ENCODE measurements around the gene TRIM33. TPM values are rescaled to one million over a fixed set of nuclear protein-coding genes. Genes with fewer than 3 reads are reported as not detected.
"Not testable (repeated sequence)": the region's sequence is repeated elsewhere in the genome, so short reads cannot be mapped to it uniquely, and the experiment has no call there.

The TRIM33 gene
- total RNA-seq, 1 donor from 2014 or later, result 47.2 TPM

DNA sequence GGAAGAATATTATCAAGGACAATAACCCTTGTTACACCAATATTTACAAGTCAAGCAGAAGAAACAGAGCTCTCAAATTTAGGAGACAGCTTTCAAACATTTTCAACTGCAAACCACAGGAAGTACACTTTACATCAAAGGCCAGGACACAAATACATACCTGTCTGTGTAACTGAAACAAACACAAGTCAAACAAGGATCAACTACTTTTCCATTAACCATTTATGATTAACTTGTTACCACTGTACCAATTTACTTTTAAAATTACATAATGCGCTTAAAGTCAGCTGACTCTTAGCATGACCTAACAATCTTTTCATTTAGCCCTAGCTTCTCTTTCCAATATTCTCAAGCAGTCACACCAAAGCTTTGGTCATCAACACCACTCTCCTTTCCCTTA, 43.5 kb downstream of the TRIM33 start:
- peak; percentile 16 for DNase-seq (ENCODE audit: low read depth)

DNA sequence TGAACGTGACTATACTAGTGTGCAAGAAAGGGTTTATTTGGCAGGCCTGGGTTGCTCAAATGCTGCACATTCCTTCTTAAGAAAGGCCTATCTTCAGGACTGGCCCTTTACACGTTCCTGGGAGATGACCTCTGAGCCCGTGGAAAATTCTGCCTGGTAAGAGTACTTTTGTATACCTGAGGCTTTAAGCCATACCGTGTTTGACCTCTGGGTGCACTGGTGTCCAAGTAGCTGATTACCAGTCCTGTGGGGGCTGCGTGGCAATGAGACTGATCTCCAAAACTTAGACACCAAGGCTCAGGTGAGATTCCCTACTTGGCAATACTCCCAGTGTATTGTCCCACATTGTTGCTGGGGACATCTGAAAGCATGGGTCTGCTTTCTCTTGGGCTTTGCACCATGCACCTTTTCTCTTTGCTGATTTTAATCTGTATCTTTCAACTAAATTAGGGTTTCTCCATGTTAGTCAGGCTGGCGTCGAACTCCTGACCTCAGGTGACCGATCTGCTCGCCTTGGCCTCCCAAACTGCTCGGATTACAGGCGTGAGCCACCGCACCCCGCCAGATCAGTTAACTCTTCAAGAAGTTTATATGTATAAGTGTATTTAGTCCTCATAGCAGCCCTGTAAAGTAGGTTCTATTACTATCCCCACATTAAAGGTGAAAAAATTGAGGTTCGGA, 44.5 kb downstream of the TRIM33 start:
- no peak for DNase-seq (ENCODE audit: low read depth)

DNA sequence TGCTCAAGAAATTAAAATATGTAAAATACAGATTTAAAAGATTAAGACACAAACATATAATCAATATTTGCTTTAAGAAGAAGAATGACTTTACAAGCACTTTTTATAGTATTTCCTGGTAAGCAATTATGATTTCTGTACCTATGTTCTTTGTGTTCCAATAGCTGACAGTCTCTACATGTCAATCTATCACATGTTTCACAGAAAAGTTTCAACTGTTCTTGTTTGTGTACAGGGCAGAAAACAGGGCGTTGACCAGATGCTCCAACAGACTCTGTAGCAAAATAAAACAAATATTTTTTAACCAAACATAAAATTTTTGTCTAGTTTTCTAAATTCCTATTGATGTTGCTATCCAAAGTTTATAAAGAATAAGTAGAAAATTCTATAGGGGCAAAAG, 48.0 kb downstream of the TRIM33 start:
- DNase-seq (ENCODE audit: low read depth), result no peak

DNA sequence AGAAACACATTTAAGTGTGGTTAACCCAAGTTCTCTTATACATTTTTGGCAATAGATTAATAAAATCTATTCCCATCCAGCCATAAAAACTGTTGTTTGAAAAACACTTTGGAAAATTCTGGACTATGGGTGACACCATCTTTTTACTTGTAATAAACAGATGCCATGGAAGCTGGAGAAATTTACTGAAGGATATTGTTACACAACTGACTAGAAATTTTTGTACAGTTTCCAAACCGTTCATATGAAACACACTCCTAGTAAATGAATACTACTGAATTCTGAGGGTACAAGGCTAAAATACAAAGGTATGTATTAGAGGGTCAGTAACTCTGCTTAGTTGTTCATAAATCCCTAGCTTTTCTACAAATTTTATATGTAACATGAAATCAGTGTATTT, 48.7 kb downstream of the TRIM33 start:
- no peak for DNase-seq (ENCODE audit: low read depth)

DNA sequence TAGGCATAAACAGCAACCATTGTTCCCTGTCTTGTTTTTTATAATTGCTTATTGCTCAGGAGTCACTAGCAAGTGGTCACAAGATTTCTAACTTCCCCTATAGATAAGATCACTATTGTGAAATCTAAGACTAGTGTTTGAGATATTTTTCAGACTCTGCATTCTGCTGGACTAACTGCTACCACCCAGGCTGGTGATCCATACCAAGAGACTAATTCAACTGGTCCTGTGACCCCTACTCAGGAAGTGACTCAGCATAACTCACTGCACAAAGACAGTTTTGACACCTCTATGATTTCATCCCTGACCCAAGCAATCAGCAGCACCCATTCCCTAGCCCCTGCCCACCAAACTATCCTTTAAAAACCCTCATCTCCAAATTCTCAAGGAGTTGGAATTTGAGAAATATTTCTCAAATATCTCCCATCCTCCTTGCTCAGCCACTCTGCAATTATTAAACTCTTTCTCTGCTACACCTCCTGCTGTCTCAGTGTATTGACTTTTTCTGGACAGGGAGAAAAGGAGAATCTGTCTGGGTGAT, 52.7 kb downstream of the TRIM33 start:
- DNase-seq (ENCODE audit: low read depth), result peak; percentile 61

DNA sequence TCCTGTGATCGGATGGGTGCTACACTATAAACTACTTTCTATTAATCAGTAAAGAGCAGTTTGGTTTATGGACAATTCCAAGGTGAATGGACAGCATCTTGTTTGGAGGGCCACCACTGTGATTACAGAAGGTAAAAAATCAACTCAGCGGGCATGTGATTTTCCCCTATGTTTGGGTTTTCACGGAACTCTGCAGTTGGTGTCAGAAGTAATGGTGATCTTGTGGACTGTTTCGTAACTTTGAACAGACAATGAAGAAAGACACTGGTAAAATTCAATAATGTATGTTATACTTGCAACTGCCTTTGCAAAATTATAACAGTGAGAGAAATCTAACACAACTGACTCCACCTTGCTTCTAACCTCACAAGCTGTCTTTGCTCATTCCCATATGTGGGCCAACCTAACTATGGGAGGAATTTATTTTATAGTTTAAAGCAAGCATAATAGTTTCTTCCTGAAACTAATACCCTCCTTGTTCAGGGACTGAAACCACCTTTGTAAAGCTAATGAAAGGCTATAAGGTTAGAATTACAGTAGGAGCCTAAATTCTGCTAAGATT, 53.2 kb downstream of the TRIM33 start:
- no peak for DNase-seq (ENCODE audit: low read depth)

GRCh38 chr1:114456586-114456985, 54.4 kb downstream of the TRIM33 start:
- DNase-seq (ENCODE audit: low read depth), result no peak

DNA sequence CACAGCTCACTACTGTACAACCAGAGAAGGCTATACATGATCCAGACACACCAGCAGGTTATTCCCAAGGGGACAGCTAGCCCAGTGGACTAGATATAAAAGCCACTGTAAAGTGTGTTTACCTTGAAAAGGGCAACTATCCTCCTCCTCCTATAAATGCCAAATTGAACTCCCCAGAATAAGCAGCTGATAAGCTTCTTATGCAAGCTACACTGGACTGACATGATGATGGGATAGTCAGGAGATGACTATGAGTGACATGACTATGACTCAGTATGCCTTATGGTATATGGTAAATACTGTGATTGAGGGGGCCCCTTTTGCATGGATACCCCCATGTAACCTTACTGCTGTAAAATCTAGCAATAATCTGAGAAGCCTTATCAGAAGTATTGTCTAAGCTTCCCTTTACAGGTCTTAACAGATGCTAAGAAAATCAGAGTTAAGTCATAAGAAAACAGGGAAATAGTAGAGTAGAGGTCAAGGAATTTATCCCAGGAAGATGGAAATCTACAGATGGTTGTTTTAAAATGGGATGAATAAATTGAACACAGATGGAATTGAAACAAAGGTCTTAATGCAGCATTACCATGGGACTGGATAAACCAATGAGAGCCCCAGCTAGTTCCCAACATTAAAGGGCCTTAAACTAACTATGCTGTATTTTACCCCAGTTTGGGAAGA, 55.8 kb downstream of the TRIM33 start:
- DNase-seq (ENCODE audit: low read depth), result no peak

GRCh38 chr1:114454539-114454938, 56.5 kb downstream of the TRIM33 start:
- no peak for DNase-seq (ENCODE audit: low read depth)

- DNase-seq (ENCODE audit: low read depth), result no peak
Observed at GRCh38 chr1:114453361-114453784, 57.6 kb downstream of the TRIM33 start.

DNA sequence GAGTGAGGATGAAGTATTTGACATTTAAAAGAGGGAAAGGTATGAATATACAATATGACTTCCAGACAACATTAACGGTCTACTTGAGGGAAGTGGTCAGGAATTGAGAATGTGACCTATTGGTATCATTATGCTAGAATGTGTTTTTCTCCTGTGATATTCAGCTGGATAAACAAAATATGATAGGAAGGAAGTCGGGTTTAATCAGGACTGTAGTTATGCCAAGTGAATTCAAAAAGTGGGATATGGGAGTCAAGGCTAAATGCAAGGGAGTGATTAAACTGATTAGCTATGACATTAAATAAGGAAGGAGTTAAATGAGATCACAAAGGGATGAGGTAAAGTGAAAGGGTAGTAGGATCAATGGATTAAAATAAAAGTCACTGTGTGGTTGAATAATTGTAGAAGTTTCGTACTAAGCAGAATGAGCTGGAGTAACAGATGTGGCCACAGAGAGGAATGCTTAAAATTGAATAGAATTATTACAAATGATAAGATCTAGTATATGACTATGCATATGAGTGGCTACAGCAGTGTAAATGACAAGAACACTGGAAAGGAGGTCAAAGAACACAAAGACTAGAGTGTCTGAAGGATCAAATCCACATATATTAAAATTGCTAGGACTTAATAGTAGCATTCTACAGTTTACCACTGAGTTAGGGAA, 62.5 kb downstream of the TRIM33 start:
- DNase-seq (ENCODE audit: low read depth), result no peak

DNA sequence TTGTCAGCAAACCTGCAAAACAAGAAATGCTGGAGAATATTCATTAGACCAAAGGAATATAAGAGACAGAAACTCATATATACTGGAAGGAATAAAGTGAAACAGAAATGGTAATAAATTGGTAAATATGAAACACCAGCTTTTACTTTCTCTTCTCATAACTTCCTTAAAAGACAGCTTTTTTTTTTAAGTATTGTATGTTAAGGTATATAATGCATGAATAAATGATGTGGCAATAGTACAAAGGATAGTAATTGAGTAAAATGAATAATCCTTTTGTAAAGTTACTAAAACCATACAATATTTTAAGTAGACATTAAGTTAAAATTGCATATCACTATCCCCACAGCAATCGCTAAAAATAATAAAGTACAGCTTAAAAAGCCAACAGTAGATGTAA, 64.8 kb downstream of the TRIM33 start:
- no peak for DNase-seq (ENCODE audit: low read depth)

- not testable (repeated sequence) for DNase-seq (ENCODE audit: low read depth)
Observed at GRCh38 chr1:114443226-114443625, 67.8 kb downstream of the TRIM33 start.

DNA sequence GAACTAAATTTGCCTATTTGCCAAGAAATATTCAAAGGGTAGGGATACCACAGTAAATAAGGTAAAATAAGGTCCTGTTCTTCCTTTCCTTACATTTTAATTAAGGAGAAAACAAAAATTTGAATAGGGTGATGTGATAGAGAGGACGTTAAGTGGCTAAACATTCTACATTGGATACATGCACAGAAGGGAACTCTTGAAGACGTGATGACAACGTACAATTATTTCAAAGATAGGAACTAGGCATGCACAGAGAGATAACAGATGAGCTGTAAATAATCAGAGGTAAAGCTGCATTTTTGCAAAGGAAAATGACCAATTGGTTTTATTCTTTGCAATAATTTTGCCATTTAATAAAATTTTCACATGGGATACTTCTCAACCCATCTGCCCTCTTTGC, 69.7 kb downstream of the TRIM33 start:
- no peak for DNase-seq (ENCODE audit: low read depth)

- no peak for DNase-seq (ENCODE audit: low read depth)
Observed at GRCh38 chr1:114439369-114439768, 71.6 kb downstream of the TRIM33 start.

GRCh38 chr1:114437812-114438211, 73.2 kb downstream of the TRIM33 start:
- no peak for DNase-seq (ENCODE audit: low read depth)

DNA sequence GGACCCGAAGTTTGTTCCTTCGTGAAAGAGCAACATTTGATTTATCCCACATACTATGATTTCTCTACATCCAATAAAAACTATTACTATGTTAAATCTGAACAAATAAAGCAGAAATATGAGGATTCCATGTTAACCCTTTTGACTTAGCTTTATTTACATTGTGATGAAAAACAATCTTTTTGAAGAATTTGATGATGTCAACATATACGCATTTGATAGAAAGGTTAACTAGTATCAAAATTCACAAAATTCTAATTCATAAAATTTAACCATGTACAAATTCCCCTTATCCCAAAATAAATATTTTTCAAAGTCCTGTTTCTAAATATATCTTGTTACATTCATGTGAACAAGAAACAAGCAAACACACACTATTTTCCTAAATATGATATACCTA, 74.2 kb downstream of the TRIM33 start:
- no peak for DNase-seq (ENCODE audit: low read depth)

GRCh38 chr1:114435088-114435715, 75.8 kb downstream of the TRIM33 start:
- peak; percentile 4 for DNase-seq (ENCODE audit: low read depth)

- no peak for DNase-seq (ENCODE audit: low read depth)
Observed at GRCh38 chr1:114431026-114431425, 80.0 kb downstream of the TRIM33 start.

- peak; percentile 13 for DNase-seq (ENCODE audit: low read depth)
Observed at GRCh38 chr1:114428083-114428754, 82.8 kb downstream of the TRIM33 start.

DNA sequence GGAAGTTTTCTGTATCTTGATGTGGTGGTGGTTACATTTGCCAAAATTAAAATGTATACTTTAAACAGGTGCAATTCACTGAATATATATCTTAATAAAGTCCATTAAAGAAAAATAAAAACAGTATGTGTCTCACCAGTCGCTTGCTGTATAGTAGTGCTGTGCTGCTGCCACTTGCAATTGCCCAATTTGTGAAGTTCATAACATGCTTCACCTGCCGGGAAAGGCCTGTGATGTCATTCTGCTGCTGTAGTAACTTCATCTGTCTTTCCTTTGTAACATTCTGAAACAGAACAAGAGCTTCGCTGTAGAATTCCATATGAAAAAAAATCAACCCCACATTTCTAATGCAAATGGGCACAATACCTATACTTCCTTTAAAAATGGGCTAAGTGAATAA, 83.4 kb downstream of the TRIM33 start:
- DNase-seq (ENCODE audit: low read depth), result no peak
